ENCODE results near the gene TSPAN9. TPM values are rescaled to one million over a fixed set of nuclear protein-coding genes. Genes with fewer than 3 reads are reported as not detected.

TSPAN9 gene
- total RNA-seq, 4 donors from 2014 or later: 27.8 to 47.2 (median 34.3) TPM

- Histone ChIP-seq H3K36me3 (peaks cover 4% of the 10 kb centered on the region), H3K27ac (no peak overlapping the region), H3K27me3 (no peaks in the 10 kb centered on the region), H3K4me1 (no peaks in the 10 kb centered on the region), H3K4me3 (no peak overlapping the region), H3K9me3 (no peaks in the 10 kb centered on the region)
- WGBS: 78% methylated on average over 18 of the region's 27 CpGs
- no peak for DNase-seq (ENCODE audit: low spot score in 2 of 2)
- TF ChIP-seq CTCF (IDR thresholded peaks at IDR 0.05): no peak
- TF ChIP-seq POLR2AphosphoS5 (IDR thresholded peaks at IDR 0.05): no peak
- no peak for TF ChIP-seq POLR2A (IDR thresholded peaks at IDR 0.05)
- no peak for TF ChIP-seq EP300 (IDR thresholded peaks at IDR 0.05)
These were observed 44.2 kb upstream of the TSPAN9 start for GRCh38 chr12:3032770-3033538.

GRCh38 chr12:3033539-3033867, 43.7 kb upstream of the TSPAN9 start:
- no peak overlapping the region for H3K27ac ChIP-seq

GRCh38 chr12:3034067-3034750, 43.0 kb upstream of the TSPAN9 start:
- no peaks in the 10 kb centered on the region for H3K4me1 ChIP-seq
- H3K27me3 ChIP-seq: no peaks in the 10 kb centered on the region
- H3K27ac ChIP-seq: no peak overlapping the region
- no peak for TF ChIP-seq EP300 (IDR thresholded peaks at IDR 0.05)
- TF ChIP-seq CTCF (IDR thresholded peaks at IDR 0.05): peak in 1 of 2 donors; percentile 67
- DNase-seq (ENCODE audit: low spot score in 2 of 2): no peak
- H3K36me3 ChIP-seq: peaks cover 14% of the 10 kb centered on the region
- H3K9me3 ChIP-seq: no peaks in the 10 kb centered on the region
- H3K4me3 ChIP-seq: no peak overlapping the region
- WGBS: 54% methylated on average over 10 of the region's 10 CpGs

More at GRCh38 chr12:3033539-3033867, 43.7 kb upstream of the TSPAN9 start:
- H3K27me3 ChIP-seq: no peaks in the 10 kb centered on the region
- WGBS: 92% methylated on average over 8 of the region's 8 CpGs
- peaks cover 8% of the 10 kb centered on the region for H3K36me3 ChIP-seq
- TF ChIP-seq CTCF (IDR thresholded peaks at IDR 0.05) (no peak), EP300 (IDR thresholded peaks at IDR 0.05) (no peak), POLR2A (IDR thresholded peaks at IDR 0.05) (no peak), POLR2AphosphoS5 (IDR thresholded peaks at IDR 0.05) (no peak)
- H3K4me1 ChIP-seq: no peaks in the 10 kb centered on the region
- H3K4me3 ChIP-seq: no peak overlapping the region
- no peaks in the 10 kb centered on the region for H3K9me3 ChIP-seq
- no peak for DNase-seq (ENCODE audit: low spot score in 2 of 2)

- H3K4me3 ChIP-seq: no peak overlapping the region
- TF ChIP-seq CTCF (IDR thresholded peaks at IDR 0.05): no peak
- TF ChIP-seq POLR2A (IDR thresholded peaks at IDR 0.05): no peak
- no peak for TF ChIP-seq EP300 (IDR thresholded peaks at IDR 0.05)
- no peak for TF ChIP-seq POLR2AphosphoS5 (IDR thresholded peaks at IDR 0.05)
- H3K4me1 ChIP-seq: no peaks in the 10 kb centered on the region
- peaks cover 17% of the 10 kb centered on the region for H3K36me3 ChIP-seq
- H3K27me3 ChIP-seq: no peaks in the 10 kb centered on the region
- no peaks in the 10 kb centered on the region for H3K9me3 ChIP-seq
- no peak overlapping the region for H3K27ac ChIP-seq
- no peak for DNase-seq (ENCODE audit: low spot score in 2 of 2)
- 92% methylated on average over 5 of the region's 5 CpGs for WGBS
These were observed 42.0 kb upstream of the TSPAN9 start for GRCh38 chr12:3035171-3035570.

Measured in suprapubic skin (tissue), 4 donors.